ENCODE data around the gene RAP1A. TPM values are rescaled to one million over a fixed set of nuclear protein-coding genes. Genes with fewer than 3 reads are reported as not detected.
"Not testable (repeated sequence)": the region's sequence is repeated elsewhere in the genome, so short reads cannot be mapped to it uniquely, and the experiment has no call there.

RAP1A gene
- total RNA-seq, 1 experiment from 2014 or later: 68.7 TPM

DNA sequence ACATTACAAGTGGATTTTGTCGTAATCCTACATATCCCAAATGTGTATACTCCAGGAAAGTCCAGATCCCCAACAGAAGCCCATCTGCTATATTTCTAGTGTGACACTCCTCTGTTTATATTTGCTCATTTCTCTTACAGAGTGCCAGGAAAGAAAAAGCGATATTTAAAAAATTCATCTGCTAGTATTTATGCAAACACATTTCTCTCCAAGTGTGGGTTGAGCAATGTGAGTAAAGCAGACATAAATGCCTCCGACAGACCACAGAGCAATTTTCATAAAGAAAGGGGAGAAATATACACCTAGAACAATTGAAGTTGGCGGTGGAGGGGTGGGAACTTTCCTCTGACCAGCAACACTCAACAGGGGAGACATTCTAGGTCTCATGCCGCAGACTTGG, 22.2 kb upstream of the RAP1A start:
- DNase-seq (ENCODE audit: low read depth): no peak

DNA sequence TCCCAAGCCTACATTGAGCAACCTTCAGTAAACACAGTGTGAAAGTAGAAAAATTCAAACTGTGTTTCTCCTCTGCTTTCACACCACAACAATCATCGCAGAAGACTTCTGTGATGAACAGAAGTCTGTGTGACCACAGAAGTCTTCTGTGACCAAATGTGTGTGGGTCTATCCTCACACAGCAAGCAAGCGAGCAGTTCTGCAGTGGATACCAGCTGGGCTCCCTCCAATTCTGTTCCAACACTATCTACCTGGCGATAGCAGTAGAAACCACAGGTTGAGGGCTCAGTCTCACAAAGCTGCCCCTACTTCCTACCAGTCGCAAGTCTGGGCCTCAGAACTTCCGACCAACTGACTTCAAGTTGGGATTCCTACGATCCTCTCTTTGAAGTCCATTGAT, 21.0 kb upstream of the RAP1A start:
- DNase-seq (ENCODE audit: low read depth): no peak

DNA sequence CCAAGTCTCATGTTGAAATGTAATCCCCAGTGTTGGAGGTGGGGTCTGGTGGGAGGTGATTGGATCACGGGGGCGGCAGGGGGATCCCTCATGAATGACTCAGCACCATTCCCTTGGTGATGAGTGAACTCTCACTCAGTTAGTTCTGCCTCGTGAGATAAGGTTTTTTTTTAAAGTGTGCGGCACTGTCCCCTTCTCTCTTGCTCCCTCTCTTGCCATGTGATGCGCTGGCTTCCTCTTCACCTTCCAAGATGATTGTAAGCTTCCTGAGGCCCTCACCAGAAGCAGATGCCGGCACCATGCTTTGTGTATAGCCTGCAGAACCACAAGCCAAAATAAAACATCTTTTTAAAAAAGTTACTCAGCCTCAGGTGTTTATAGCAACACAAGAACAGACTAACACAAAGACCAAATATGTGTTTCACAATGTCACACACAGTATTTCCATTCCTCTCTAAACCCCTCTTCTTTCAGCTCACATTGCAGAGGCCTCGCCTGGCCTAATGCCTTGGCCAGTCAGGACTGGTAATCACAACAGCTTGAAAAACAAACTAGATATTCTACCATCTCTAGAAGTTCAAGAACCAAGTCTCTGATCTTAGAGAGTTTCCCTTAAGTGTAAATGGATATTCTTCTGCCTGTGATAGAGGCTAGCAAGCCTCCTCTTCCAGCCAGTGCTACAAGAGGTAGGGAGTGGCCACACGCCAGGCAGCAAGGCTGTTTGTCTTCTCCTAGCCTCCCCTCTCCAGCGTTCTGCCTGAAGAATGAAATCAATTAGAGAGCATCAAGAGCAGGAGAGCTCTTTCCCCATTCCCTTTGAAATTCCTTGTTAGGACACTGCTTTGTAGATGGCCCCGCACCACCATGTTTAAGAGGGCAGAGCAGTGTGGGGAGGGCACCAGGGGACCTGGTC, 19.6 kb upstream of the RAP1A start:
- no peak for DNase-seq (ENCODE audit: low read depth)

DNA sequence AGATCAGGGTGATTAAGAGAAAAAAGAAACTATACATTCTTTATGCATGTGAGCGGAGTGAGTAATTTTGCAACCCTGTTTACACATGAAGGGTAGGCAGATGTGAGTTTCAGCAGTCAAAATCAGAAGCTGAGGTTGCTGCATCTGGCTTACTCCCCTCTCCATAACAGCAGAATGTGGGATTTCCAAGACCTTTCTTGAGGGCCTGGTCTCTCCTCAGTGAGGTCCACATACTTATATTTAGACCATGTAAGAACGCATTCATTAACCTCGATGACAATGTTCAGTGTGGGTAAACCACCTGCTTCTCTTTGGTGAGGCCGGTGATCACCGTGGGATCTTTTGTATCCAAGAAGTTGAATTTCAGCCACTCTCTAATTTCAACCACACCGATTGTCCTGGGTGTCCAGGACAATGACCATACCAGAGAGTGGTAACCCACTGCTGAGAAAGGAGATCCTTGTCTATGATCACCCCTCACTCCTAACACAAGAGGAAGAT, 18.7 kb upstream of the RAP1A start:
- DNase-seq (ENCODE audit: low read depth): no peak

DNA sequence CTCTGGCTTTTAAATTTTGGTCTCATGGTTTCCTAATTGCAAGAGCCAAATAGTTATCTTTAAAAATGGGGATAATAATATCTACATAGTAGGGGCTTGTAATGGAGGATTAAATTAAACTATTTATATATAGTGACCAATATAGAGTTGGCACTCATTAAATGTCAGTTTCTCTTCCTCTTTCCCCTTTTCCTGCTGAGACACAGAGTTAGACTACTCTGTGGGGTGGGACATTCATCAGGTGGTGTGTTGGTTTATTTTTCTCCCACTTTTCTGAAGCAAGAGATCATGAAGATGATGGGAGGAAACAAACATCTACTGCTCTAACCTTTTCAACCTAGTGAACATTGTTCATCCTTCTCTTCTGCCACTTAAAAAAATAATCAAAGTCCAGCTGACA, 17.3 kb upstream of the RAP1A start:
- no peak for DNase-seq (ENCODE audit: low read depth)

DNA sequence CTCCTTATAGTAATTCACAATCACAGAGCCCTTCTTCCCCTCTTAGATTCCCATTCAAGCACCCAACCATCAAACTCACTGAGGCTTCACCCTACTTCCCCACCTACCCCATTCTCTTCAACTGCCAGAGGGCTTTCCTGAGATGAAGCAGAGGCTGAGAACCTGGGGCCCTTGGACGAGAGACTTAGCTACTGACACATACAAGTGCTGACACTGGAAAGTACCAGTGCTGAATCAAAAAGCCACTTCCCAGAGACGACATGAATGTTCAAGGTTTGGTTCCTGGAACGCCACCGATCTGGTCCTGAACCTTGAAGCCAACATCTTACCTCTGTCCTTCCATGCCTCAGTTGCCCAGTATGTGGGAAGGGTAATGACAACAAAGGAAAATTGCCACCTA, 16.6 kb upstream of the RAP1A start:
- no peak for DNase-seq (ENCODE audit: low read depth)

DNA sequence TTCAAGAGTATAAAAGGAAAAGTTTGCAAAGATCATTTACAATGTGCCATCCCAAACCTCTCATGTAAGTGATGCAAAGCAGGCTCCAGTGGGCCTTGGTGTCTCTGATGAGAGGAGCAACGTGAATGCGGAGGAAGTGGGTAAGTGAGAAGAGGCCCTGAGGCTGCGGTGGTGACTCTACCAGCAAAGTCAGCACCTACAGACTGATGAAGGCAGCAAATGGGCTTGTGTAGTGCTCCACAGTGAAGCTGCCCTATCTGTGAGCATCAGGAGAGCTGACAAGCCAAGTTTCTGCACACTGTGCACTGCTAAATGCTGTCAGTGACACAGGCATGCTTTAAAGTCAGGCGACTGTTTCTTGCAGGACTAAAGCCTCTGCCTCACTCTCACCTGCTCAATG, 15.6 kb upstream of the RAP1A start:
- DNase-seq (ENCODE audit: low read depth): no peak

DNA sequence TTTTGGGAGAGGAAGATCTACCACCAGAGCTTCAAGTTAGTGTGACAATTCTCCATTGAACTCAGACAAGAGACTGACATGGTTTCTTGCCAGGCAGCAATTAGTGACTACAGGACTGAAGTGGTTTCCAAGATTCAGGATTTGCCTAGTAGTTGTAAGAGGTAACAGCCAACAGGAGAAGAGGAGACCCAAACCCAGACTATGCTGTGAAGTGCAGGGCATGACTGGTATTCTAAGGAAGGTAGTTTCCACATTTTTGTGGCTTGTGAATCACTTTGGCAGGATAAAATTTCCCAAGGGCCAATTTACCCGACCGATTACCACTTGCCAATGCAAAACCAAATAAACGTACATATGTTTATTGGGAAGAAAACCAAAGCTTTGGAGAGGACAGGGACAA, 14.7 kb upstream of the RAP1A start:
- DNase-seq (ENCODE audit: low read depth): peak; percentile 95

DNA sequence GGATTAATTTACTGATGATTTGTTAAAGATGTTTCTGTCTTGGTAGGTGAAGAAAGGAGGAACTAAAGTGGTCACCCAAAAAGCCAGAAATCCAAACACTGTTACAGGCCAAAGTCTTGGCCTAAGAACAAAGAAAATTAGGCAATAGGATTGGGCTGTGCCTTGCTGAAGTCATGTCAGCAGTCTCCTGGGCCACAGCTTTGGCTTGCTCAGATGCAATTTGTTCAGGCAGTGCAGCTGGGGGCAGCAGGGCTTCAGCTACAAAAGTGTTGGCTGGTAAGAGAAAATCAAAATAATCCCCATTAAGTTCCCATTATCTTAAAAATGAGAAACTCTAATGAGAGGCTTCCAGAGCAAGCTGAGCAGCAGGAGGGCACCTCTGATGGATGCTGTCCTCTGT, 14.0 kb upstream of the RAP1A start:
- DNase-seq (ENCODE audit: low read depth): peak; percentile 59

DNA sequence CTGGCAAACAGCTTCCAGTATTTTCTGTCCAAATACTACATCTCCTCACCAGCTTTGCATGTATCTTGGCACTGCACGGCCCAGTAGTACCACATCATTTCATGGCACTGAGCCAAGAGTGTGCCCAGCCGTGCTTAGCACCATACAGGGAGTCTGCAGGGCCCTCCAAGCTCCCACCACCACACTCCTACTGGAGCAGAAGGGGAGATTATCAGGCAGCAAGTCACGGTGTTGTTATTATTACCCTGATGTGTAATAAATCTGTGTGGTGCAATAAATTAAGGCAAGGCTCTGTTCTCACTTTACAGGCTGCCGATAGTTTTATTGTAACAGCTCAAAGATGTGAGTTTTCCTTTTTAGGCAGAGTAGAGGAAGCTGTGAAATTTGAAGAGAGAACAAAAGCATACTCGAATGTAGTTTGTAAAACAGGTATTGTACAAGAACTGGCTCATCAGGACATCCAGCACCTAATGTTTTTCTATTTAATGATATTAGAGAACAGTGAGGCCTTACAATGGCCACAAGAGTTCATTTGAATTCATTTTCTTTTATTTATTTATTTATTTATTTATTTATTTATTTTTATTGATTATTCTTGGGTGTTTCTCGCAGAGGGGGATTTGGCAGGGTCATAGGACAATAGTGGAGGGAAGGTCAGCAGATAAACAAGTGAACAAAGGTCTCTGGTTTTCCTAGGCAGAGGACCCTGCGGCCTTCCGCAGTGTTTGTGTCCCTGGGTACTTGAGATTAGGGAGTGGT, 13.0 kb upstream of the RAP1A start:
- DNase-seq (ENCODE audit: low read depth): not testable (repeated sequence)

DNA sequence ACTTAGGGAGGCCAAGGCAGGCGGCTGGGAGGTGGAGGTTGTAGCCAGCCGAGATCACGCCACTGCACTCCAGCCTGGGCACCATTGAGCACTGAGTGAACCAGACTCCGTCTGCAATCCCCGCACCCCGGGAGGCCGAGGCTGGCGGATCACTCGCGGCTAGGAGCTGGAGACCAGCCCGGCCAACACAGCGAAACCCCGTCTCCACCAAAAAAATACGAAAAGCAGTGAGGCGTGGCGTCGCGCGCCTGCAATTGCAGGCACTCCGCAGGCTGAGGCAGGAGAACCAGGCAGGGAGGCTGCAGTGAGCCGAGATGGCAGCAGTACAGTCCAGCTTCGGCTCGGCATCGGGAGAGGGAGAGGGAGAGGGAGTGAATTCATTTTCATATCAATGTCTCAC, 11.1 kb upstream of the RAP1A start:
- DNase-seq (ENCODE audit: low read depth): not testable (repeated sequence)

DNA sequence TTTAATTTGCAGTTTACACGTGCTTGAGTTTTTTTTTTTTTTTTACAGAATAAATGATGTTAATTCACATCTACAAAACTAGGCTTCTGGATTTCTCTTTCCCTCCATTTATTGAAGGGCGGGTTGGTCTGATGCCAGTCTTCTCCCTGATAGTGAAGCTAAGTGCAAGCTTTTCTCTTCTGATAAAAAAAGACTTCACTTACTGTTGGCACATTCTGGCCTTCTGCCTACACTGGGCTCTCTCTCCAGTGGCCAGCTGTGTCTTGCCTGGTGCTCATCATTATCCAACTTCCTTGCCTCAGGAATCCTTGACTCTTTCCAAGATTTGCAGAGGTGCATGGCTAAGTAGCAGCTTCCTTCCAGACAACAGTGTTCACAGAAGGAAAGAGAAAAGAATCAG, 7.6 kb upstream of the RAP1A start:
- DNase-seq (ENCODE audit: low read depth): no peak

DNA sequence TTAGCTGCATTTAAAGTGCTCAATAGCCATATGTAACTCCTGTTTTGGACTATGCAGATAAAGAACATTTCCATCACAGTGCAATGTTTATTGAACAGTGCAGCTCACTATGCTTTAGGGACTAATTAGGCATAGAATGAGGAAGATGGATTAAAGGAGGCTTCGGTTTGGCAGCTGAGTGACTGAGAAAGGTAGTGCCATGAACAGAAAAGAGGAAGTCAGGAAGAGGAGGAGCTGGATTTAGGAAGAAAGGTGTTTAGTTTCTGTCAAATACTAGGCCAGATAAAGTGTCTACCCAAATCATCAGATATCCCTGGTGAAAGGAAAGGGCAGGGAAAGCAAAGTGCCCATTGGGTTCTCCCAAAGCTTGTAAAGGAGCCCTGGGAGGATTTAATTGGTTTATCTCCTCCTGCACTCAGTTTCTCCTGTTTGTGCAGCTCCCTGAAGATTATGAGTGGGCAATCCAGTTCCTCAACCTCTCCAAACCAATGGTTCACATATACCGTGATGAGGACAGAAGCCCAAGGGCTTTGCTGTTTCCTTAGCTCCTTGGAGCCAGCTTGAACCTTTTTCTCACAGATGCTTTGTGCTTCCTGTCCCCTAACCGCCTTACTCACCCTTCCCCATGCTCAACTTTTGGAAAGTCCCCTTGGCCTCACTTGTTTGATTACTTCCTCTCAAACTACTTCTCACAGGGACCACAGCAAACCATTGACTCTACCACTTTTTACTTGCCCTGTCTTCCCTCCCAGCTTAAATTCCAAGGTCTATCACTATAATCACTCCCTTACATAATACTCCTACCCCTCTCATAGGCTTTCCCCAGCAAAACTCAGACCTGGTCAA, 3.5 kb upstream of the RAP1A start:
- peak; percentile 14 for DNase-seq (ENCODE audit: low read depth)

DNA sequence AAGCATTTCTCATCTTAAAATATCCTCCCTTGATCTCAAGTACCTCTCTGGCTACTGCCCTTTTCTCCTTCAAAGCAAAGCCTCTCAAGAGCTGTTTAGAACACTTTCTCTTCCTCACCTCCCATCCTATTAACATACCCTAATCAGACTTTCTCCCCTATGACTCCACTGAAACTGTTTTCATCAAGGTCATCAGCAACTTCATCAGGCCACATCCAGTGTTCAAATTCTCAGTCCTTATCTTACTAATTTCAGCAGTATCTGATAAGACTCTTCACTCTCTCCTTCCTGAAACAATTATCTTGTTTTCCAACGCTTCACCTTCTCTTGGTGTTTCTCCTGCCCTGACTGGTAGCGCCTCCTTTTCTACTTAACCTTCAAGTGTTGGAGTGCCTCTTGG, 1.5 kb upstream of the RAP1A start:
- no peak for DNase-seq (ENCODE audit: low read depth)

DNA sequence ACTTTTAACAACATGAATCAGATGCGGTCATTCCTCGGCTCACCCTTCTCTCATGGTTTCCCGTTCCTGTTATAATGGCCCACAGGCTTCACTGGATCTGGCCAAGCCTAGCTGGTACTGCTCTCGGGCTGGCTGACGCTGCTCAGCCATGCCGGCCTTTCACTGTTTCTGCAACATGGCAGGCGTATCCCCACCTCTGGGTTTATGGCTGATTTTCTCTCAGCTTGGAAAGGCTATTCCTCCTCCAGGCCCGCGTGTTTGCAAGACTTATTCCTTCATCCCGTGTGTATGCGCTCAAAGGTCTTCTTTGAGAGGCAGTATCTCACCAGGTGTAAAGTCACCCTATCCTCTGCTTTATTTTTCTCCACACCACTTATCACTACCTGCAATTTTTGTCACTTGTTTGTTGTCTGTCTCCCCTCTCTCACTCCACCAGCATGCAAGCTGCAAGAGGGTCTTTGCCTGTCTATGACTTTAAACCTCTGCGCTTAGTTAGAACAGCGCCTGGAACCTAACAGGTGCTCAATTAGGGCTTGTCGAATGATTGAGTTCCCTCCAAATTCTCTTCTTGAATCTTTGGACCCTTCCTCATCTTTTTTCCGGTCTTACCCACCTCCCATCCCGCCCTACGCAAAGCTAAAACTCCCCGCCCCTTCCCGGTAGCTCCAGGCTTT, 491 bp upstream of the RAP1A start:
- no peak for DNase-seq (ENCODE audit: low read depth)

DNA sequence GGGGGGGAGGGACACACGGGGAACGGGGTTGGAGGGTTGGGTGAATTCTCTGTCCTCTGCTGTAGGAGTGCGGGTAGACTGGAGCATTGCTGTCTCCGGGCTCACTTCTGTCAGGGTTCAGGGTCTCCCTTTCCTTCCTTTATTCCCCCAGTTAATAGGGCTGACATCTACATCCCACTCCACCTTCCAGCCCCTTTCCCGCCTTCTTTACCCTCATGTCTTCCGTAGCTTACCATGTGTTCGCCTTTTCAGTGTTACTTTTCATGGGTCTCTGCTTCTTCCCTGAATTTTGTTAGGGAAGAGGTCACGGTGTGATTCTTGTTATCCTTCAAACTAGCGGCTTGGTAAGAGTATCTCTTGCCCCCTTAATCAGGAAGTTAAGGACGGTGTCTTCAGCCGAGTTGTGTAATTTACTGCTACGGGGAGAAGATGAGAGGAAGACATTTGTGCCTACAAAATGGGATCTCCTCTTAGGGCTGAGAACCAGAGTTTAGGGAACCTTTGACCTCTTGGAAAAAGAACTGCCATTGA, 917 bp downstream of the RAP1A start:
- no peak for DNase-seq (ENCODE audit: low read depth)

DNA sequence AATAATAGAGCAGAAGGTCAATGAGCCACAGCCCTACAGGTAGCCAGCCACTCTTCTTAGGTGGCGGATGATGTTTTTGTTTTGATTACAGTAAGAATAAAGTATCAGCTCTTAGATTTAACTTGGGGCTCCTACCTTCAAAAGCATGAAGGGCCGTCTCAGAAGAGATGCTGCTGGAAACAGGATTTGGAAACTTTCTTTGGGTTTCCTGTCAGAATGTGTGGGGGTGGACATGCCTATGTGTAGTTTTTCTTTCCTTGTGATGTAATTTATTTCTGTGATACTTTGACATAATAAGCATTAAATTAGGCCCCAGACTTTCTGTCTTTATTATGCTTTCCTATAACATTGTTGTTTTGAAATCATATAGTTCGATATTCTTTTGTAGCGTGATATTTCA, 1.5 kb downstream of the RAP1A start:
- DNase-seq (ENCODE audit: low read depth): peak; percentile 11

DNA sequence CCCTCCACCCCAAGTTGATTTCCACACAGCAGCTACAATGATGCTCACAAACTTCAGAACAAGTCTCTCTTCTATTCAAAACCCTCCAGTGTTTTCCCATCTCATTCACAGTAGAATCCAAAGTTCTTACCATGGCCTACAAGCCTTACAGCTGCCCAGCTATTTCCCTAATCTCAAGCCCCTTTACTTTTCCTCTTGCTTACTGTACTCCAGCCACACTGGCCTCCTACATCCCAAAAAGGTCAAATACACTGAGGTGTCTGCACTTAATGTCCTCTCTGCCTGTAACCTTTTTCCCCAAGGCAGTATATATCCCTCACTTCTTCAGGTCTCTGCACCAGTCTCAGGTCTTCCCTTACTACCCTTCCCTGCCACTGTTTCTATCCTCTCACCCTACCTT, 2.6 kb downstream of the RAP1A start:
- no peak for DNase-seq (ENCODE audit: low read depth)

DNA sequence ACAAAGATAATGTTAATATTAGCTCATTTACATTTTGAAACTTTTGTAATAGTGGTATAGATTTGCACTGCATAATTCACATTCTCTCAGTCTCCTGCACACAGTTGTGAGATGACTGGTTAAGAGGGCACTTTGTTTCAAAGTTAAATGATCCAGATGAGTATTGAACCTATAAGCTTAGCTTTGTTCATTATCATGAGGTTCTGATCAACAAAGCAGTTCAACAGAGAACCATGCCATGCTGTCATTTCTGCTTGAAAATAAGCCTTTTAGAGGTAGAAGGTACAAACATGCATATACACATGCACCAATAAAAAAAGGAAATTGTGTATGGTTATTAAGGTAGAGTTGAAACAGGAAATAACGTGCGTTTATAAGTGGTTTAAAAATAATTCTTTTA, 4.8 kb downstream of the RAP1A start:
- no peak for DNase-seq (ENCODE audit: low read depth)

DNA sequence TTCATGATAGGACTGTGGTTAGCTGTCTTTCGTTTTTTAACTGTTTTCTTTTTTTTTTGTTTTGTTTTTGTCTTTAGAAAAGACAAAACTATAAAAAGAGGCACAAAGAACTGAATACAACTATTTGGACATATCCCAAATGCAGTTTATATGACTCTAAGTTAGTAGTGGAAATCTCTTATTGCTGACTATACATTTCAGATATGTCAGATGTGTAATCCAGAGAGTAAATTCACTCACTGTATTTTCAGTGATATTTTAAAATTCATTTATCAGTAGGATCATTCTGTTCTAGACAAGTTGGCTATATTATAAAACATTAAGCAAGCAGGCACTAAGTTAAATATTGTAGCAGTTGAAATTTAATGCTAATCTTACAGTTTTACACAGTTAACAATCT, 5.7 kb downstream of the RAP1A start:
- DNase-seq (ENCODE audit: low read depth): no peak

DNA sequence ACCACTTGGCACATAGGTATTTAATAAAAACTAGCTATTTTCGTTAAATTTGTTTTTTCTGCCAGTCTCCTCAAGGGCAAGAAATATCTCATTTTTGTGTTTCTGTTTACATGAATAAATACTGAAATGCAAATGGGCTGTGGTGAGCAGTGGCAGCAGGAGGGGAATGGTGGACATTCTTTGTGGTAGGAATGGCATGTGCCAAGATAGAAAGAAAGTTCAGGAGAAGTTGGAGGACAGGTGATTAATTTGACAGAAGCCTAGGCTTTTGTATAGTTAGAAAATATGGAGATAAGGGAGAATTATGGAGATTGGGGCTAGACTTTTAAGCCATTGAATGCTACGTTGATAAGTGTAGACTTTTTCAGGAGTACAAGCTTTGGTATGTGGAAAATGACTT, 8.6 kb downstream of the RAP1A start:
- peak; percentile 63 for DNase-seq (ENCODE audit: low read depth)
